Peyer's patch (tissue), 4 donors: ENCODE results near the gene CFAP53. TPM values are rescaled to one million over a fixed set of nuclear protein-coding genes. Genes with fewer than 3 reads are reported as not detected.

Experiments
- DNase-seq, 3 donors: peaks; one replicate each; pipeline ENCODE4 v3.0.0-alpha.2; 2017 to 2019
- H3K27ac ChIP-seq, 4 donors: fragments of 200-600 bp; sonication (generic); one replicate each; pipeline ENCODE4 v1.5.1; 2016 to 2019
- H3K27me3 ChIP-seq, 2 donors: fragments of 200-600 bp; sonication (generic); one replicate each; pipeline ENCODE4 v1.5.1; 2019
- H3K36me3 ChIP-seq, 3 donors: fragments of 200-600 bp; sonication (generic); one replicate each; pipeline ENCODE4 v1.5.1; 2016 to 2019
- H3K4me1 ChIP-seq, 4 donors: fragments of 200-600 bp; sonication (generic); one replicate each; pipeline ENCODE4 v1.5.1; 2016 to 2019
- H3K4me3 ChIP-seq, 4 donors: fragments of 200-600 bp; sonication (generic); 1 replicate in 3 of 4; 2 replicates in 1 of 4; pipeline ENCODE4 v1.5.1; 2016 to 2019; ENCODE audit warnings: mild to moderate bottlenecking in 1 of 4
- H3K9me3 ChIP-seq, 4 donors: fragments of 200-600 bp; sonication (generic); one replicate each; pipeline ENCODE4 v1.5.1; 2016 to 2019; ENCODE audit warnings: mild to moderate bottlenecking in 1 of 4
- CTCF ChIP-seq, 6 experiments: fragments of 450-650 bp in 4 of 6; fragments of 200-600 bp in 2 of 6; sonication (generic) in 1 of 6; IDR thresholded peaks; one replicate each; pipeline ENCODE4 v1.5.1; 2017 to 2019; ENCODE audit warnings: antibody characterized with exemption in 6 of 6, mild to moderate bottlenecking in 3 of 6, moderate library complexity in 1 of 6
- POLR2A ChIP-seq, 2 donors: fragments of 450-650 bp; IDR thresholded peaks; one replicate each; pipeline ENCODE4 v1.5.1; 2017; ENCODE audit warnings: antibody characterized with exemption in 2 of 2, mild to moderate bottlenecking in 2 of 2, moderate library complexity in 2 of 2
- total RNA-seq, 4 donors: library from RNA; depleted of rRNA; stranded (reverse); fragments of >200 nt; gene quantifications; one replicate each; pipeline ENCODE4 v1.1.0, GENCODE V29; 2016

CFAP53 gene
- total RNA-seq, 4 donors from 2014 or later: 0.80 TPM; not detected in 3

- no peaks in the 10 kb centered on the region for H3K9me3 ChIP-seq
- no peaks in the 10 kb centered on the region for H3K4me1 ChIP-seq
- H3K27ac ChIP-seq: no peak overlapping the region
- no peak overlapping the region for H3K4me3 ChIP-seq
- DNase-seq: no peak
- H3K36me3 ChIP-seq: no peaks in the 10 kb centered on the region
- TF ChIP-seq POLR2A (IDR thresholded peaks at IDR 0.05): no peak
- no peak for TF ChIP-seq CTCF (IDR thresholded peaks at IDR 0.05)
- no peaks in the 10 kb centered on the region for H3K27me3 ChIP-seq
Measured at GRCh38 chr18:50199921-50200320, 66.4 kb downstream of the CFAP53 start.

GRCh38 chr18:50199346-50199855 is 66.9 kb downstream of the CFAP53 start:
- DNase-seq: no peak
- TF ChIP-seq POLR2A (IDR thresholded peaks at IDR 0.05) (no peak), CTCF (IDR thresholded peaks at IDR 0.05) (no peak)
- Histone ChIP-seq H3K27ac (no peak overlapping the region), H3K9me3 (no peaks in the 10 kb centered on the region), H3K36me3 (no peaks in the 10 kb centered on the region), H3K4me1 (peaks cover 0 to 3% (median 2%) of the 10 kb centered on the region in 4 donors), H3K27me3 (no peaks in the 10 kb centered on the region), H3K4me3 (no peak overlapping the region)

GRCh38 chr18:50196261-50196660 is 70.0 kb downstream of the CFAP53 start:
- H3K27me3 ChIP-seq: peaks cover 0 to 4% of the 10 kb centered on the region in 2 donors
- TF ChIP-seq CTCF (IDR thresholded peaks at IDR 0.05) (no peak), POLR2A (IDR thresholded peaks at IDR 0.05) (no peak)

GRCh38 chr18:50195689-50196088 is 70.6 kb downstream of the CFAP53 start:
- Histone ChIP-seq H3K27ac (no peak overlapping the region), H3K4me1 (peaks cover 0 to 9% (median 4%) of the 10 kb centered on the region in 4 donors), H3K9me3 (no peaks in the 10 kb centered on the region), H3K4me3 (peak overlapping the region in 2 of 4 donors; percentile 88 to 96), H3K36me3 (no peaks in the 10 kb centered on the region), H3K27me3 (peaks cover 0 to 4% of the 10 kb centered on the region in 2 donors)
- no peak for DNase-seq
- TF ChIP-seq CTCF (IDR thresholded peaks at IDR 0.05) (no peak), POLR2A (IDR thresholded peaks at IDR 0.05) (no peak)

More at GRCh38 chr18:50196261-50196660, 70.0 kb downstream of the CFAP53 start:
- Histone ChIP-seq H3K9me3 (no peaks in the 10 kb centered on the region), H3K4me1 (peaks cover 0 to 9% (median 4%) of the 10 kb centered on the region in 4 donors), H3K27ac (no peak overlapping the region), H3K4me3 (no peak overlapping the region), H3K36me3 (no peaks in the 10 kb centered on the region)
- no peak for DNase-seq

GRCh38 chr18:50194631-50195532 is 71.4 kb downstream of the CFAP53 start, which contains the start of gene MYO5B:
Gene MYO5B, minus strand, starts transcription at chr18:50195147. Its CDS starts 354 bp downstream, at chr18:50194793.
- TF ChIP-seq POLR2A (IDR thresholded peaks at IDR 0.05): peak; percentile 96 to 98
- peak in 4 of 6 experiments; percentile 21 to 97 (median 89) for TF ChIP-seq CTCF (IDR thresholded peaks at IDR 0.05)
- H3K27ac ChIP-seq: peak within 1 kb of the TSS in 3 of 4 donors; percentile 91 to 96 (median 95)
- H3K27me3 ChIP-seq: peaks cover 0 to 4% of the 10 kb centered on the region in 2 donors
- DNase-seq: peak; percentile 33 to 93 (median 90)
- peaks cover 0 to 9% (median 4%) of the 10 kb centered on the region in 4 donors for H3K4me1 ChIP-seq
- peak within 1 kb of the TSS; percentile 58 to 96 (median 74) for H3K4me3 ChIP-seq
- H3K36me3 ChIP-seq: no peaks in the 10 kb centered on the region
- no peaks in the 10 kb centered on the region for H3K9me3 ChIP-seq
